WERI-Rb-1 (cell line): ENCODE measurements around the gene PADI2.

Experiments
- DNase-seq: peaks from one replicate; pipeline ENCODE4 v3.0.0-alpha.2; 2020
- H3K27ac ChIP-seq: fragments of 250-450 bp; sonication (Bioruptor Pico); 2 replicates; pipeline ENCODE4 v1.5.1; 2020; ENCODE audit warnings: mild to moderate bottlenecking, moderate library complexity
- H3K27me3 ChIP-seq: fragments of 250-450 bp; sonication (Bioruptor Pico); 2 replicates; pipeline ENCODE4 v1.5.1; 2021; ENCODE audit warnings: mild to moderate bottlenecking, low read depth, moderate library complexity; ENCODE audit not compliant: insufficient read depth, severe bottlenecking
- H3K36me3 ChIP-seq: fragments of 250-450 bp; sonication (Bioruptor Pico); 2 replicates; pipeline ENCODE4 v1.5.1; 2020; ENCODE audit warnings: mild to moderate bottlenecking, moderate library complexity
- H3K4me3 ChIP-seq: 2 replicates; pipeline ENCODE4 v1.5.1; 2011; ENCODE audit warnings: low read depth, mild to moderate bottlenecking, control low read depth, low read length
- H3K9me3 ChIP-seq: fragments of 250-450 bp; sonication (Bioruptor Pico); 2 replicates; pipeline ENCODE4 v1.5.1; 2021; ENCODE audit warnings: mild to moderate bottlenecking, moderate library complexity; ENCODE audit not compliant: severe bottlenecking
- CTCF ChIP-seq: IDR thresholded peaks from 2 replicates; pipeline ENCODE4 v1.5.1; 2011; ENCODE audit warnings: low read depth, mild to moderate bottlenecking, control low read depth, inconsistent platforms, low read length

PADI2 gene

GRCh38 chr1:17039522-17039921, 79.7 kb downstream of the PADI2 start:
- H3K4me3 ChIP-seq = no peak overlapping the region
- no peaks in the 10 kb centered on the region for H3K9me3 ChIP-seq
- H3K27me3 ChIP-seq = no peaks in the 10 kb centered on the region
- no peak overlapping the region for H3K27ac ChIP-seq
- peaks cover 61% of the 10 kb centered on the region for H3K36me3 ChIP-seq
- no peak for DNase-seq
- TF ChIP-seq CTCF = no peak

- DNase-seq = no peak
- Histone ChIP-seq H3K36me3 (peaks cover 32% of the 10 kb centered on the region), H3K27ac (no peak overlapping the region), H3K9me3 (no peaks in the 10 kb centered on the region), H3K27me3 (no peaks in the 10 kb centered on the region), H3K4me3 (no peak overlapping the region)
- no peak for TF ChIP-seq CTCF
Observed at GRCh38 chr1:17033481-17033880, 85.8 kb downstream of the PADI2 start.

GRCh38 chr1:17032741-17033140, 86.5 kb downstream of the PADI2 start:
- no peak for TF ChIP-seq CTCF
- Histone ChIP-seq H3K27me3 (no peaks in the 10 kb centered on the region), H3K9me3 (no peaks in the 10 kb centered on the region), H3K36me3 (peaks cover 34% of the 10 kb centered on the region), H3K27ac (no peak overlapping the region), H3K4me3 (no peak overlapping the region)
- no peak for DNase-seq

GRCh38 chr1:17031436-17031835, 87.8 kb downstream of the PADI2 start:
- Histone ChIP-seq H3K27ac (no peak overlapping the region), H3K4me3 (no peak overlapping the region), H3K9me3 (no peaks in the 10 kb centered on the region), H3K36me3 (peaks cover 39% of the 10 kb centered on the region), H3K27me3 (no peaks in the 10 kb centered on the region)
- TF ChIP-seq CTCF = no peak
- DNase-seq = no peak

GRCh38 chr1:17030206-17030605, 89.0 kb downstream of the PADI2 start:
- TF ChIP-seq CTCF = no peak
- no peaks in the 10 kb centered on the region for H3K27me3 ChIP-seq
- DNase-seq = no peak
- H3K27ac ChIP-seq = no peak overlapping the region
- H3K9me3 ChIP-seq = no peaks in the 10 kb centered on the region
- peaks cover 45% of the 10 kb centered on the region for H3K36me3 ChIP-seq
- H3K4me3 ChIP-seq = no peak overlapping the region

- H3K27ac ChIP-seq = no peak overlapping the region
- DNase-seq = no peak
Observed at GRCh38 chr1:17028662-17029188, 90.5 kb downstream of the PADI2 start.

More at GRCh38 chr1:17028662-17029188, 90.5 kb downstream of the PADI2 start:
- TF ChIP-seq CTCF = no peak
- Histone ChIP-seq H3K36me3 (peaks cover 52% of the 10 kb centered on the region), H3K27me3 (no peaks in the 10 kb centered on the region), H3K9me3 (no peaks in the 10 kb centered on the region), H3K4me3 (no peak overlapping the region)
